ENCODE results near the gene GPR31. TPM values are rescaled to one million over a fixed set of nuclear protein-coding genes. Genes with fewer than 3 reads are reported as not detected.
"Not testable (repeated sequence)": the region's sequence is repeated elsewhere in the genome, so short reads cannot be mapped to it uniquely, and the experiment has no call there.

Gene GPR31
- total RNA-seq, 1 donor, result not detected

GRCh38 chr6:167168296-167168695, 10.5 kb upstream of the GPR31 start:
- not testable (repeated sequence) for DNase-seq (ENCODE audit: low read depth in 2 of 3, low spot score in 2 of 3)

- DNase-seq (ENCODE audit: low read depth in 2 of 3, low spot score in 2 of 3), result peak in 2 of 3 donors; percentile 19 to 86
These were observed 9.9 kb upstream of the GPR31 start for GRCh38 chr6:167167699-167168098.

- DNase-seq (ENCODE audit: low read depth in 2 of 3, low spot score in 2 of 3), result no peak
These were observed 8.2 kb upstream of the GPR31 start for GRCh38 chr6:167165858-167166471.

GRCh38 chr6:167164261-167164660, 6.5 kb upstream of the GPR31 start:
- DNase-seq (ENCODE audit: low read depth in 2 of 3, low spot score in 2 of 3), result no peak

- no peak for DNase-seq (ENCODE audit: low read depth in 2 of 3, low spot score in 2 of 3)
These were observed 5.8 kb upstream of the GPR31 start for GRCh38 chr6:167163476-167164011.

- no peak for DNase-seq (ENCODE audit: low read depth in 2 of 3, low spot score in 2 of 3)
These were observed 4.8 kb upstream of the GPR31 start for GRCh38 chr6:167162591-167162990.

GRCh38 chr6:167161851-167162467, 4.2 kb upstream of the GPR31 start:
- no peak for DNase-seq (ENCODE audit: low read depth in 2 of 3, low spot score in 2 of 3)

GRCh38 chr6:167157414-167157813, 366 bp downstream of the GPR31 start:
- DNase-seq (ENCODE audit: low read depth in 2 of 3, low spot score in 2 of 3), result no peak

GRCh38 chr6:167154895-167155294, 2.9 kb downstream of the GPR31 start:
- no peak for DNase-seq (ENCODE audit: low read depth in 2 of 3, low spot score in 2 of 3)

GRCh38 chr6:167154291-167154690, 3.5 kb downstream of the GPR31 start:
- DNase-seq (ENCODE audit: low read depth in 2 of 3, low spot score in 2 of 3), result no peak

GRCh38 chr6:167153521-167153959, 4.2 kb downstream of the GPR31 start:
- peak in 2 of 3 donors; percentile 29 to 41 for DNase-seq (ENCODE audit: low read depth in 2 of 3, low spot score in 2 of 3)

GRCh38 chr6:167152862-167153261, 4.9 kb downstream of the GPR31 start:
- DNase-seq (ENCODE audit: low read depth in 2 of 3, low spot score in 2 of 3), result no peak

GRCh38 chr6:167151648-167152047, 6.1 kb downstream of the GPR31 start:
- DNase-seq (ENCODE audit: low read depth in 2 of 3, low spot score in 2 of 3), result no peak

GRCh38 chr6:167150941-167151549, 6.7 kb downstream of the GPR31 start:
- DNase-seq (ENCODE audit: low read depth in 2 of 3, low spot score in 2 of 3), result no peak

- DNase-seq (ENCODE audit: low read depth in 2 of 3, low spot score in 2 of 3), result no peak
These were observed 8.8 kb downstream of the GPR31 start for GRCh38 chr6:167148997-167149396.

GRCh38 chr6:167148021-167148420, 9.8 kb downstream of the GPR31 start:
- no peak for DNase-seq (ENCODE audit: low read depth in 2 of 3, low spot score in 2 of 3)

GRCh38 chr6:167146977-167147376, 10.8 kb downstream of the GPR31 start:
- no peak for DNase-seq (ENCODE audit: low read depth in 2 of 3, low spot score in 2 of 3)

- DNase-seq (ENCODE audit: low read depth in 2 of 3, low spot score in 2 of 3), result no peak
These were observed 11.6 kb downstream of the GPR31 start for GRCh38 chr6:167146135-167146534.

GRCh38 chr6:167145461-167145860, 12.3 kb downstream of the GPR31 start:
- DNase-seq (ENCODE audit: low read depth in 2 of 3, low spot score in 2 of 3), result no peak

- DNase-seq (ENCODE audit: low read depth in 2 of 3, low spot score in 2 of 3), result no peak
These were observed 14.7 kb downstream of the GPR31 start for GRCh38 chr6:167143041-167143440.

GRCh38 chr6:167142433-167142761, 15.4 kb downstream of the GPR31 start:
- DNase-seq (ENCODE audit: low read depth in 2 of 3, low spot score in 2 of 3), result no peak

Data from hematopoietic multipotent progenitor cell (in vitro differentiated cells).